ENCODE results near the gene CCNT2.
"Not testable (repeated sequence)": the region's sequence is repeated elsewhere in the genome, so short reads cannot be mapped to it uniquely, and the experiment has no call there.

CCNT2 gene

GRCh38 chr2:134918526-134919340 is at the start of gene CCNT2:
Gene CCNT2 (plus strand): TSS chr2:134918822. CDS start chr2:134918855, 33 bp downstream.
- peak; percentile 99 for DNase-seq

DNA sequence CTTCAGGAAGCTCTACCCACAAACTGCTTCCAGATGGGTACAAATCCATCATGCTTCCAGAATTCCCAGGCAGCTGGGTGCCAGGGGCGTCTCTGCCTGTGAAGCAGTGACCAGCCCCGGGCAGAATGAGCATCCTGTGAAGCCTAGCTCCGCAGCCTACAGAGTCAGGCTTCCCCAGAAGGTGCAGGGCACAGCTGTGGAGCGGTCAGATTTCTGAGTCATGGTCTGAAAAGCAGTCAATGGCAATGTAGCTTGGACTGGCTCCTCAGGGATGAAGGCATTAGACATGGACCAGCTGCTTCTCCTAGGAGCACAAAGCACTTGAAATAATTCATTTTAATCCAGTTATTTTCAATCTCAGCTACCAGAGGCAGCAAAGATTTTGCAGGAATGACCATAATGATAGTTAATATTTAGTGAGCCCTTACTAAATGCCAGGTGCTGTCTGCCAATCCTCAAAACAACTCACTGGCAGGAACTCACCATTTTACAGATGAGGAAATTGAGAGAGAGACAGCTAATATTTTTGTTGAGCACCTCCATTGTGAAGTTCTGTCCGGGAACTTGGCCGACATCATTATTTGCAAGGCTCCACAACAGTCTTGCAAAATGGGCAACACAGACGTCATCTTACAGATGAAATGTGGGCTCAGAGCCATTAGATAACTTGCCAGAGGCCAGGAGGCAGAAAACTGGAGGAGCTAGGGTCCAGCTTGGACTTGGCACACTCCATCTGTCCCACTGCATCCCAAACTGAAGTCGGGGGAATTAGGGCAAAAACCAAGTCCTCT is 48.5 kb upstream of the CCNT2 start:
- no peak for DNase-seq

DNA sequence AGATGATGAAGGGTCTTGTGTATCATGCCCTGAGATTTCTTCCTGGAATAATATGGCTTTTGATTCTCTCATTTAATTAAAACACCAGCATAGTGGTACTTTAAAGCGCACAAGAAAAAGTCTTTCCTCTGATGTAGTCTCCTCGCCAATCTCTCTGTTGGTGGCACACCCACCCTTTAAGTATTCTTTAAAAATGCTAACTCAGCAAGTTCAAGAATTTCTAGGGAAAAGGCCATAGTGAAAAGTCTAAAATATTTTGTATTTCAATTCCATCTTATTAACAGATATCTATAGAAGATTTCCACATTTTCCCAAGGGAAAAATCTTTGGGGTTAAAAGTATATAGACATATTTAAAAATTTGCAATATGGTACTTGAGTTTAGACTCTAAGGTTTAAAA is 45.5 kb upstream of the CCNT2 start:
- DNase-seq, result no peak

DNA sequence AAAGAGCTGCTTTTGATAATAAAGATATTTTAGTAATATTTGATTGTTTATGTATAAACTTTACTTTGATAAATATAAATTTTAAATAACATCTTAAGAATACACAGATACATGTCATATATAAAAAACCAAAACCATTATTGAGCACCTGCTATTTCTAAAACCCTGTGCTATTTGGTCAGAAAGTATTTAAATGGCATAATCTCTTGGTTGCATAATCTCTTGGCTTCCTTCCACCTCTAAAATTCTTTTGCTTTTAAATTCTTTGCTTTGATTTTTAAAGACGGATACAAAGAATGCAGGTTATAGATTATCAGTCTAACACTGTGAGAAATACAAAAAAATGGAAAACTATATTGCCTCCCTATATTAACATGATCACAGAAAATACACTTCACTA is 43.3 kb upstream of the CCNT2 start:
- no peak for DNase-seq

- no peak for DNase-seq
Measured at GRCh38 chr2:134882773-134883172, 35.8 kb upstream of the CCNT2 start.

DNA sequence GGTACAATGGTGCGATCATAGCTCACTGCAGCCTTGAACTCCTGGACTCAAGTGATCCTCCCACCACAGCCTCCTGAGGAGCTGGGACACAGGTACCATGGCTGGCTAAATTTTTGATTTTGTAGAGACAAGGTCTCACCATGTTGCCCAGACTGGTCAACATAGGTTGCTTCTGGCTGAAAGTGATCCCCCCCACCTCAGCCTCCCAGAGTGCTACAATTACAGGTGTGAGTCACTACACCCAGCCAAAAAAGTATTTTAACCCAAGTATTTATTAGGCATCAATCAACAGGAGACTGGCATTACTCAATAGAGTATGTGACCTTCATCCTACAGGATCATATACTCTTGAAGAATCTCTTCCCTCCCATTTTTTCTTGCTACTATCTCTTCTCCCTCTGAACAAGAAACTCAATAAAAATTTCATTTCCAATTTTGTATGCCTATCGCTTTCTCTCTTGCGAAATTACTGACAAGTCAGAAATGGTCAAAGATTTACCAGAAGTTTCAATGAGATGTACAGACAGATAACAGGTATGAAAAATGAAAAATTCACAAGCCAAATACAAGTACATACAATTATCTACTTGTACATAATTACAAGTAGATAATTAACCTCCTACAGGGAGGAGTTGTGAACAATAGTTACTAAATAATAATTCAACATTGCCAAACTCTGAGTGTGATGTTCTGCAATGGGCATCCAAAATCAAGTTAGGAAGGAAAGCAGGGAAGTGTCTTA is 34.9 kb upstream of the CCNT2 start:
- no peak for DNase-seq

GRCh38 chr2:134884435-134884834 is 34.2 kb upstream of the CCNT2 start:
- DNase-seq, result no peak

DNA sequence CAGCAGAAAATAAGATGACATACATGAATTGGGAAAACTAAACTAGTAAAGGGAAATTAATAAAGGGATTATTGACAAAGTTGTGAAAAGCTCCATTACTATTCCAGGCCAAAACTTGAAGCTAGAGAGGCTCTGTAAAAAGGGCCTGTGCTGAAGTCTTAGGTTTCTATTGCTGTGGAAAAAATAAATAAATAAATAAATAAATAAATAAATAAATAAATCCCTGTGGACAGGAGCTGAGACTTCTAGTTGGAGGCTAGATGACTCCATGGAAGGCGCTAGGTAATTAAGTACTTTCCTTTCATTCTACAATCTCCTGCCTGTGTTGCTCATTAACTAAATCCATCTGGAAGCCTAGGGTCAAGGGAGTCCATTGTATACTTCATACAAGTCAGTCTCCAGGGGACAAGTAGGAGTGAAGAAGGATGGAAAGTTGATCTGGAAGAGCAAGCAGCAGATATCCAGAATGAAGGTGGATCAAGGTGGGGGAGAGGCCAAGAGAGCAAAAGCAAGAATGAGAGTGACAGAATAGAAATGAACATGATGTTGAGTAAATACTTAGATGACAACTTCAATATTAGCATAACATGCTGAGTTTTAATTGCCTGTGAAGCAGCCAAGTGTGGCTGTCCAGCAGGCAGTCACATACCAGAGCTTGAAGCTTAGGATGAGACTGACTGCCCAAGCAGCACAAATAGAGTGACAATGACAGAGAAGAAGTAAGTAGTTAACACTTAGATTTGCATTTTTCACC is 26.2 kb upstream of the CCNT2 start:
- no peak for DNase-seq

DNA sequence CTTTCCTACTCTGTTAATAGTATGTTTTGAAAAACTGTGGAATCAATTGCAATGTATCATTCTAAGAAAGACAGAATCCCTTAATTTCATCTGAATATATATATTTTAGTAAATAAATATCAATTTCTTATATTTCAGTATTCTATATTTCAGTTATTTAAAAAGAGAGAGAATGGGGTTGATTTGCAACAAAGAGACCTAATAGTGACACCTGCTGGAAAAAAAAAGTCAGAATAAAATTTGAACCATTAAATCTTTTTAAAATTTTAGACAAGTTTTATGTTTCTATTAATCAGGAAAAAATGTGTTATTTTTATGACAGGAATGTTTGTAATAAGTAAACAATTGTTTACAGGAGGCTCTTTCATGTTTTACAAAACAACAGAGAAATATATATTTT is 20.7 kb upstream of the CCNT2 start:
- DNase-seq, result no peak

DNA sequence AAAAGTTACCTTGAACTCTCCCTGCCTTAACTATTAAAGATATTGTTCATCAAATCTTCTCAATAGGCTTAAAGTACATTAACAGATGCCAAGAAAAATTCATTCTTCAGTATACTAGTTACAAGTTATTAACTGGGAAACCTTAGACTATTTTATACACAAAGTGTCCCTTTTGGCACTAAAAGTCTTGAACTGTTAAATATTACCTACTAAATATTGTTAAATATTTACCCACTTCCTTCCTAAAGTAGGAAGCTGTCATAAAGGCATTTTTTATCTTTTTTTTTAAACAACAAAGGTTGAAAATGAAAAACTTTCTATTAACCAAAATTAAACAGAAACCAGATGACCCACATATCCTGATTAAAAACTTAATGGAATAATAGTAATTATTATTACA is 19.4 kb upstream of the CCNT2 start:
- DNase-seq, result no peak

DNA sequence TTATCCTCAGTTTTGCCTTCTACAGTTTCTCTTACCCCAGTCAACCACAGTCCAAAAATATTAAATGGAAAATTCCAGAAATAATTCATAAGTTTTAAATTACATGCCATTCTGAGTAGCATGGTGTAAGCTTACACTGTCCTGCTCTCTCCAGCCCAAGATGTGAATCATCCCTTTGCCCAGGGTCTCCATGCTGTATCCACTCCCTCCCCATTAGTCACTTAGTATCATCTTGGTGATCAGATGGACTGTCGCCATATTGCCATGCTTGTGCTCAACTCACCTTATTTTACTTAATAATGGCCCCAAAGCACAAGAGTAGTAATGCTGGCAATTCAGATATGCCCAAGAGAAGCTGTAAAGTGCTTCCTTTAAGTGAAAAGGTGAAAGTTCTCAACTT is 18.5 kb upstream of the CCNT2 start:
- no peak for DNase-seq

DNA sequence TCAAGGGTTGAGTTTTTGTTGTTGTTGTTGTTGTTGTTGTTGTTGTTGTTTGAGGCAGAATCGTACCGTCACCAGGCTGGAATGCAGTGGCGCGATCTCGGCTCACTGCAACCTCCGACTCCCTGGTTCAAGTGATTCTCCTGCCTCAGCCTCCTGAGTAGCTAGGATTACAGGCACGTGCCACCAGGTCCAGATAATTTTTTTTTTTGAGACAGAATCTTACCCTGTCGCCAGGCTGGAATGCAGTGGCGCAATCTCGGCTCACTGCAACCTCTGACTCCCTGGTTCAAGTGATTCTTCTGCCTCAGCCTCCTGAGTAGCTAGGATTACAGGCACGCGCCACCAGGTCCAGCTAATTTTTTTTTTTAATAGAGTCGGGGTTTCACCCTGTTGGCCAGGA is 14.9 kb upstream of the CCNT2 start:
- DNase-seq, result not testable (repeated sequence)

GRCh38 chr2:134905168-134905567 is 13.5 kb upstream of the CCNT2 start:
- no peak for DNase-seq

- no peak for DNase-seq
Measured at GRCh38 chr2:134906726-134907125, 11.9 kb upstream of the CCNT2 start.

- DNase-seq, result not testable (repeated sequence)
Measured at GRCh38 chr2:134907441-134908116, 11.0 kb upstream of the CCNT2 start.

DNA sequence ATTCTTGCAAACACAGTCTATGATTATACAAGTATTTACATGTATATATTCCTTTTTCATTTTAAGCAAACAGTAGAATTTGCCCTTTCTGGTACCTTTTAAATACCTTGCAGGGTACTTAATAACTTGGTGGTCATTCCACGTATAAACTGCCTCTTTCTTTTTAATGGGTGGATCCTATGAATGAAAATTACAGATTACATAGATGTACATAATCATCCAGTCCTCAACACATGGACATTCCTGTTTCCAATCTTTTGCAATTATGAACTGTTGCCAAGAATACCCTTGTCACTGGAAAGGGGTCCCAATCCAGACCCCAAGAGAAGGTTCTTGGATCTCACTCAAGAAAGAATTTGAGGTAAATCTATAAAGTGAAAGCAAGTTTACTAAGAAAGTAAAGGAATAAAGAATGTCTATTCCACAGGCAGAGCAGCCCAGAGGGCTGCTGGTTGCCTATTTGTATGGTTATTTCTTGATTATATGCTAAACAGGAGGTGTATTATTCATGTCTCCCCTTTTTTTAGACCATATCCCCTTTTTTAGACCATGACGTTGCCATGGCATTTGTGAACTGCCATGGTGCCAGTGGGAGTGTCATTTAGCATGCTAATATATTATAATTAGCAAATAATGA is 7.7 kb upstream of the CCNT2 start:
- DNase-seq, result no peak

DNA sequence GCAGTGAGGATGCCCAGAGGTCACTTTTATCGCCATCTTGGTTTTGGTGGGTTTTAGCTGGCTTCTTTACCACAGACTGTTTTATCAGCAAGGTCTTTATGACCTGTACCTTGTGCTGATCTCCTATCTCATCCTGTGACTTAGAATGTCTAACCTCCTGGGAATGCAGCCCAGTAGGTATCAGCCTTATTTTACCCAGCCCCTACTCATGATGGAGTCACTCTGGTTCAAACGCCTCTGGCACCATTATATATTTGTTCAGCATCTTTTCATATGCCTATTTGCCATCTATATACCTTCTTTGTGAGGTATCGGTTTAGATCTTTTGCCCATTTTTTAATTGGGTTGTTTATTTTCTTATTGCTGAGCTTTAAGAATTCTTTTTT is 7.2 kb upstream of the CCNT2 start:
- no peak for DNase-seq

DNA sequence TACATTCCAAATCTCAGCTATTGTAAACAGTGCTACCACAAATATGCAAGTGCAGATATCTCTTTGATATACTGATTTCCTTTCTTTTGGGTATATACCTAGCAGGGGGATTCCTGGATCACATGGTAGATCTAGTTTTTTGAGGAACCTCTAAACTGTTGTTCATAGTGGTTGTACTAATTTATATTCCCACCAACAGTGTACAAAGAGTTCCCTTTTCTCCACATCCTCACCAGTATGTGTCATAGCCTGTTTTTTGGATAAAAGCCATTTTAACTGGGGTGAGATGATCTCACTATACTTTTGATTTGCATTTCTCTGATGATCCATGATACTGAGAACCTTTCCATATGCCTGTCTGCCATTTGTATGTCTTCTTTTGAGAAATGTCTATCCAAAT is 6.3 kb upstream of the CCNT2 start:
- DNase-seq, result no peak

DNA sequence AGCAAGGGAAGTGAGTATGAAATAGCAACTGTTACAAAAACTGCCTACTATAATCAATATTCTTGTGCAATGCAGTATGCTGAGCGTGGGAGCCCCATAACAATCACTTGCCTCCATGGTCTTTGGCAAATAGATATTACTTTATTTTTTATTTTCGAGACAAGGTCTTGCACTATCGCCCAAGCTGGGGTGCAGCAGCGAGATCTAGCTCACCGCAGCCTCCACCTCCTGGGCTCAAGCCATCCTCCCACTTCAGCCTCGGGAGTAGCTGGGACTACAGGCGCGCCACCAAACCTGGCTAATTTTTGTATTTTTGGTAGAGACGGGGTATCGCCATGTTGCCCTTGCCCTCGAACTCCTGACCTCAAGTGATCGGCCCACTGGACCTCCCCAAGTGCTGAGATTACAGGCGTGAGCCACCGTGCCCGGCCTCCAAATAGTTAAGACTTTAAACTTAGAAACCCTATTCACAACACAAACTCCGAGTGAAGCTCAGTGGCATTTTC is 1.2 kb upstream of the CCNT2 start:
- peak; percentile 9 for DNase-seq

DNA sequence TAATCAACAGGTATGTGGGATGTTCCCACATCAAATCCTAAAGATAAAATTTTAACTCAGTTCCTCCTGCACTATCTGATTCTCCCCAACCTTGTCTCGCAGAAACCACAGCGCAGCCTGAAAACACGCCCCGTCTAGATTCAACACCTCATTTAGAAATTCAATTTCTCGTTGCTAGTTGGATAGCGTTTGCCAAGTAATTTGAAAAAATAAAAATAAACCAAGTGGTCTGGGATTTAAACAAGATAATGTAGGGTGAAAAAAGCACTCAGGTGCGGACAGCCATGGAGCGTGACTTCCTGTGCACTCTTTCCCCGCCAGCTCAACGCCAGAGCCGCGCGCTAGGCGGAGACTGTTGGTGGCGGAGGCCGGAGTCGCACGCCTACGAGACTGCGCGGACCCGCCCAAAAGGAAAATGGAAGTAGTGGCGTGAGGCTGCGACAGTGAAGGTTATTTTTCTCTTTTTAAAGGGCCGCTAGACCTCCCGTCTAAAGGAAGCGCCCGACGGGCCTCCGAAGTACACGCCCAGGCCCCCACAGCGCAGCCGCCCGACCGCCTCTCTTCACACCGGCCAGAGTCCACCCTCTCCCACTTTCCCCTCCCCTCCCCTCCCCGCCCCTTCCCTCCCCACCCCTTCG is 615 bp upstream of the CCNT2 start:
- no peak for DNase-seq

Measured in stimulated activated CD4-positive, alpha-beta T cell treated with anti-CD3 and anti-CD28 coated beads, Interleukin-12 subunit alpha, Interleukin-12 subunit beta, amount 100 ng/mL, for 4 hours (primary cell).